ENCODE data around the gene PLAAT3. TPM values are rescaled to one million over a fixed set of nuclear protein-coding genes. Genes with fewer than 3 reads are reported as not detected.

The PLAAT3 gene
- total and polyA plus RNA-seq, 2 donors from 2014 or later: 88.2 to 262 TPM

- H3K4me1 ChIP-seq (ENCODE audit: control insufficient read depth in 2 of 3, insufficient read depth in 2 of 3, low read depth in 1 of 3, low read length in 3 of 3): peaks cover 0 to 2% (median 0%) of the 10 kb centered on the region in 3 donors
- TF ChIP-seq, protein P1, sequence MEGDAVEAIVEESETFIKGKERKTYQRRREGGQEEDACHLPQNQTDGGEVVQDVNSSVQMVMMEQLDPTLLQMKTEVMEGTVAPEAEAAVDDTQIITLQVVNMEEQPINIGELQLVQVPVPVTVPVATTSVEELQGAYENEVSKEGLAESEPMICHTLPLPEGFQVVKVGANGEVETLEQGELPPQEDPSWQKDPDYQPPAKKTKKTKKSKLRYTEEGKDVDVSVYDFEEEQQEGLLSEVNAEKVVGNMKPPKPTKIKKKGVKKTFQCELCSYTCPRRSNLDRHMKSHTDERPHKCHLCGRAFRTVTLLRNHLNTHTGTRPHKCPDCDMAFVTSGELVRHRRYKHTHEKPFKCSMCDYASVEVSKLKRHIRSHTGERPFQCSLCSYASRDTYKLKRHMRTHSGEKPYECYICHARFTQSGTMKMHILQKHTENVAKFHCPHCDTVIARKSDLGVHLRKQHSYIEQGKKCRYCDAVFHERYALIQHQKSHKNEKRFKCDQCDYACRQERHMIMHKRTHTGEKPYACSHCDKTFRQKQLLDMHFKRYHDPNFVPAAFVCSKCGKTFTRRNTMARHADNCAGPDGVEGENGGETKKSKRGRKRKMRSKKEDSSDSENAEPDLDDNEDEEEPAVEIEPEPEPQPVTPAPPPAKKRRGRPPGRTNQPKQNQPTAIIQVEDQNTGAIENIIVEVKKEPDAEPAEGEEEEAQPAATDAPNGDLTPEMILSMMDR (IDR thresholded peaks at IDR 0.05; ENCODE audit: borderline replicate concordance, extremely low read depth, insufficient read depth): no peak
- H3K9ac ChIP-seq (ENCODE audit: low read length in 3 of 3): no peak overlapping the region
- H3K27ac ChIP-seq (ENCODE audit: low read depth in 2 of 2, low read length in 2 of 2): no peak overlapping the region
- FAIRE-seq (no peak), DNase-seq (no peak)
- intact Hi-C loops (cut with DNase I): no loop called here
- no peaks in the 10 kb centered on the region for H3K27me3 ChIP-seq (ENCODE audit: control insufficient read depth, insufficient read depth, low read length)
- no peaks in the 10 kb centered on the region for H3K36me3 ChIP-seq (ENCODE audit: control insufficient read depth in 2 of 3, insufficient read depth in 3 of 3, low read length in 3 of 3)
- H3K9me3 ChIP-seq (ENCODE audit: control insufficient read depth in 2 of 3, insufficient read depth in 1 of 3, low read length in 3 of 3): no peaks in the 10 kb centered on the region
- no peak overlapping the region for H3K4me3 ChIP-seq (ENCODE audit: low read length in 3 of 3)
Observed at GRCh38 chr11:63558459-63559157, 55.6 kb downstream of the PLAAT3 start.

DNA sequence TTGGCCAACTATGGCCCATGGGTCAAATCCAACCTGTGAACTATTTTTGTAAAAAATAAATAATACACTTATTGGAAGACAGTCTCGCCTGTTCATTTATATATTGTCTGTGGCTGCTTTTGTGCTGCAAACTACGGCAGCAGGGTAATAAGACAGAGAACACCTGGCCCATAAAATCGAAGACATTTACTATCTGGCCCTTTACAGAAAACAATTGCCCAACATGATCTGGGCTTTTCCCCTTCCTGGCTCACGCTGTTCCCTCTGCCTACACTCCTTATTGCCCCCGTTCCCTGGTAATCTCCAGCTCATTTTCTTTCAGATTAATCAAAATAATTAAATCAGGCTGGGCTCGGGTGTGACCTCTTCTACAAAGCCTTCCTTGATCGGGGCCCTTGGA lies 56.7 kb downstream of the PLAAT3 start:
- Histone ChIP-seq H3K9me3 (ENCODE audit: control insufficient read depth in 2 of 3, insufficient read depth in 1 of 3, low read length in 3 of 3) (no peaks in the 10 kb centered on the region), H3K27ac (ENCODE audit: low read depth in 2 of 2, low read length in 2 of 2) (no peak overlapping the region), H3K9ac (ENCODE audit: low read length in 3 of 3) (no peak overlapping the region), H3K4me1 (ENCODE audit: control insufficient read depth in 2 of 3, insufficient read depth in 2 of 3, low read depth in 1 of 3, low read length in 3 of 3) (peaks cover 0 to 2% (median 0%) of the 10 kb centered on the region in 3 donors), H3K27me3 (ENCODE audit: control insufficient read depth, insufficient read depth, low read length) (no peaks in the 10 kb centered on the region), H3K36me3 (ENCODE audit: control insufficient read depth in 2 of 3, insufficient read depth in 3 of 3, low read length in 3 of 3) (no peaks in the 10 kb centered on the region), H3K4me3 (ENCODE audit: low read length in 3 of 3) (no peak overlapping the region)
- no peak for DNase-seq
- FAIRE-seq: no peak
- intact Hi-C loops (cut with DNase I): no loop called here
- TF ChIP-seq, protein P1 (IDR thresholded peaks at IDR 0.05; ENCODE audit: borderline replicate concordance, extremely low read depth, insufficient read depth): no peak

GRCh38 chr11:63556404-63557013 lies 57.7 kb downstream of the PLAAT3 start:
- Histone ChIP-seq H3K9me3 (ENCODE audit: control insufficient read depth in 2 of 3, insufficient read depth in 1 of 3, low read length in 3 of 3) (no peaks in the 10 kb centered on the region), H3K4me1 (ENCODE audit: control insufficient read depth in 2 of 3, insufficient read depth in 2 of 3, low read depth in 1 of 3, low read length in 3 of 3) (peaks cover 0 to 2% (median 0%) of the 10 kb centered on the region in 3 donors), H3K9ac (ENCODE audit: low read length in 3 of 3) (no peak overlapping the region), H3K27ac (ENCODE audit: low read depth in 2 of 2, low read length in 2 of 2) (no peak overlapping the region), H3K36me3 (ENCODE audit: control insufficient read depth in 2 of 3, insufficient read depth in 3 of 3, low read length in 3 of 3) (no peaks in the 10 kb centered on the region), H3K27me3 (ENCODE audit: control insufficient read depth, insufficient read depth, low read length) (no peaks in the 10 kb centered on the region), H3K4me3 (ENCODE audit: low read length in 3 of 3) (no peak overlapping the region)
- intact Hi-C loops (cut with DNase I): no loop called here
- DNase-seq (no peak), FAIRE-seq (no peak)
- TF ChIP-seq, protein P1 (IDR thresholded peaks at IDR 0.05; ENCODE audit: borderline replicate concordance, extremely low read depth, insufficient read depth): no peak
